NCI-H128 (cell line): ENCODE measurements around the gene CTNNAL1.

Source experiments
- DNase-seq: peaks from one replicate; lab custom pipeline; 2025; ENCODE audit not compliant: unreplicated experiment; lab: John Stamatoyannopoulos, UW

Gene CTNNAL1

DNA sequence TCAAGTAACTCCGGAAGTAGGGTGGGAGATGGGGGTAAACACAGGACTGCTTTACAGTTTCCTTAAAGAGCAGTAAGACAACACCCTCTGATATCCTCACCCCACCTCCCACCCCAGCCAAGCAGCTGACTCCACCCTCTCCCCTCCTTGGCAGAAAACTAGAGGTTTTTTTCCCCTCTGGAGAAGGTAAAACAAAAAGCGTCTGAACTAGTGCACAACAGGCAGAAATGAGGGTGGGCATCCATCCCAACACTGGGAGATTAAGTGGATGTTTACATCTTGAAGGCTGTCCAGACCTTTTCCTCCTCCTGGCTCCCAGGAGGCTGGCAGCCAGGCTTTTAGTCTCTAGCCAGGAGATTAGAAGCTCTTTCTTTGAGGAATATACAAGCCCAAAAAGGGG, 13.9 kb upstream of the CTNNAL1 start:
- DNase-seq: no peak

GRCh38 chr9:109026306-109026705, 13.0 kb upstream of the CTNNAL1 start:
- DNase-seq: no peak

GRCh38 chr9:109022873-109023272, 9.6 kb upstream of the CTNNAL1 start:
- DNase-seq: no peak

- DNase-seq: no peak
Observed at GRCh38 chr9:109020581-109021511, 7.5 kb upstream of the CTNNAL1 start.

- no peak for DNase-seq
Observed at GRCh38 chr9:109020113-109020512, 6.8 kb upstream of the CTNNAL1 start.

DNA sequence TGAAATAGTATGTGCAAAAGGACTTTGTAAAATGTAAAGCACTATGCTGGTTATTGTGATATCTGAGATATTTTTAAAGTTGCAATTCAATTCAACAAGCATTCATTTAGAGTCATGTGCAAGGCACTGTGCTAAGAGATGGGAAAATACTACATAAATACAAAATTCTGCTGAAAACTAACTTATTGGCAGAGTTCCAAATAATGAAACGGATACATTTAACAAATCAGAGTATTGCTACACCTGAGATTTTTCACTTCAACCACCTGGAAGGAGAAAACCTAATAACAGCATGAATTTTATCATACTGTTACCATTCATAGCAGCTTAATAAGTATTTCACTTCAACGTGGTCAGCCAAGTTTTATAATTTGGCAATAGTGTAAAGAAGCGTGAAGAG, 6.1 kb upstream of the CTNNAL1 start:
- DNase-seq: no peak

DNA sequence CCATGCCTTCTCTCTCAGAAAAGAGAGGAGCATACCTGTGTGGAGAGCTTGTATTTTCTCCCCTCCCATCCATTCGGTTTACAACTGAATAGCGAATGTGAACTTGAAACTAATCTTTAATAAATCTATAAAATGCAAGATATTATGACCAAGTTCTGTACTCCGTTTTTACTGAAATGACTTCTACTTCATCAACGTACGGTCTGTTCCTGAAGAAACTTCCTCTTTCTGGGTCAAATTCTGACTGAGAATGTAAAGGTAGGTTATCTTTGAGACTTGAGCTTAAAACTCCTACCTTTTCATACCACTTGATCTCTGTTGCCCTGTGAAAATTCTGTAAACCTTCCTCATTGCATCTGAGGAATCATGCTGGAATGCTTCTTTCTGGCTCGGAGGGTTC, 4.2 kb upstream of the CTNNAL1 start:
- no peak for DNase-seq

DNA sequence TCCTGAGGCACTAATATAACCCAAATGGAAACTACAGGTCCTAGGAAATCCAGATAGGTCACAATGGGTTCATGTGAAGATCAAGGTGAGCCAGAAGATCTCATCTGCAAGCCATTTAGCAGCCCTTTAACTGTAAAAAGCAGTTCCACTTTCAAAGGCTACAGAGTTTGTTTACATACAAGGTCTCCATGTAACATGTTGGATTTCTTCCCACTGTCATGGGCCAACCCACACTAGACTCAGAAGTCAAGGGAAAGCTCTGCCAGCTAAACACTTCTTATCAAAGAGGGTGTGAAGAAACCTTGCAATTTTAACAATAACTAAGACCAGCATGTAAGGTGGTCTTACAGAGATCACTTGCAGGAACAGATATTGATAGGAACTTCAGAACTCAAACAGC, 3.8 kb upstream of the CTNNAL1 start:
- DNase-seq: no peak

DNA sequence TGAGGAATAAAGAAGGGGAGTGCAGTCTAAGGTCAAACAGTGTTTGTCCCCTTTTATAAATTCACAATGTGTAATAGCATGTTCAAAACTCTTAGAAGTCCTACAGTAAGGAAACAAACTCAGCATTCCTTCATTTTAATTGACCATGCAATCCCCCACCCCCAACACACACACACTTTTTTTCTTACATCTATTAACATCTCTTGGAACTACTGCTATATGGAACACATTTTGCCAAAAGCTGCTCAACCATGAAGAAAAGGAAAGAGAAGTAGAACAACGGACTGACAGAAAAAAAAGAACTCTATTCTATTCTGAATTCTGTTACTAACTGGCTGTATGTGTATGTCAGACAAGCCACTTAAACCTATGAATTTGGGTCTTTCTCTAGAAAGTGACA, 2.8 kb upstream of the CTNNAL1 start:
- DNase-seq: no peak

DNA sequence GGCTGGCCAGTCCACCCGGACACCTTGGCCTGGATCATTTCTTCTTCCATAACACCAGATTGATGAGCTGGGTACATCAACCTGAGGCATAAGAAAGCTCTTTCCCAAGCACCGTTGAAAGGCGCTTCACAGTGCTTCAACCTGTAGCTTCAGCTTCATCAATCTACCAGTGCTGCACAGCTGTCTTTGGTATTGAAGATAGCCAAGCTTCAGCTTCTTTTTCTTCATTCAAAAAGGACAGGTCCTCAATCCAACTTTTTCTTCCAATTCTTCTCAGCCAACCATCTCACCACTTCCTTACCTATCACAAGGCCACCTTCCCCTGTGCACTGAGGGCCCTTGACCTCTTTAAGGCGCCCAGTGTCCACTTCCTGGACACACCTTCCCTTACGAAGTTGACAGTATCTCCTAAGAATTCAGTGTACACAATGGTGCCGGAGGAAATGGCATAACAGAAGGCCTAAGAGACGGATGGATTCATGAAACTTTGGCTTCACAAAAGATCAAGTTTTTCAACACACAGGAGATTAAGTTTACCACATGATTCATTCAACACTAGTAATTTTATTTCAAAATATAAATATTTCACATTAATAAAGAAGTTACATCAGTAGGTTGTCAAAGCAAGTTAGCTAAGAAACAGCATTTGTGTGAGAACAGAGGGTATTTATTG, 1.4 kb upstream of the CTNNAL1 start:
- no peak for DNase-seq

DNA sequence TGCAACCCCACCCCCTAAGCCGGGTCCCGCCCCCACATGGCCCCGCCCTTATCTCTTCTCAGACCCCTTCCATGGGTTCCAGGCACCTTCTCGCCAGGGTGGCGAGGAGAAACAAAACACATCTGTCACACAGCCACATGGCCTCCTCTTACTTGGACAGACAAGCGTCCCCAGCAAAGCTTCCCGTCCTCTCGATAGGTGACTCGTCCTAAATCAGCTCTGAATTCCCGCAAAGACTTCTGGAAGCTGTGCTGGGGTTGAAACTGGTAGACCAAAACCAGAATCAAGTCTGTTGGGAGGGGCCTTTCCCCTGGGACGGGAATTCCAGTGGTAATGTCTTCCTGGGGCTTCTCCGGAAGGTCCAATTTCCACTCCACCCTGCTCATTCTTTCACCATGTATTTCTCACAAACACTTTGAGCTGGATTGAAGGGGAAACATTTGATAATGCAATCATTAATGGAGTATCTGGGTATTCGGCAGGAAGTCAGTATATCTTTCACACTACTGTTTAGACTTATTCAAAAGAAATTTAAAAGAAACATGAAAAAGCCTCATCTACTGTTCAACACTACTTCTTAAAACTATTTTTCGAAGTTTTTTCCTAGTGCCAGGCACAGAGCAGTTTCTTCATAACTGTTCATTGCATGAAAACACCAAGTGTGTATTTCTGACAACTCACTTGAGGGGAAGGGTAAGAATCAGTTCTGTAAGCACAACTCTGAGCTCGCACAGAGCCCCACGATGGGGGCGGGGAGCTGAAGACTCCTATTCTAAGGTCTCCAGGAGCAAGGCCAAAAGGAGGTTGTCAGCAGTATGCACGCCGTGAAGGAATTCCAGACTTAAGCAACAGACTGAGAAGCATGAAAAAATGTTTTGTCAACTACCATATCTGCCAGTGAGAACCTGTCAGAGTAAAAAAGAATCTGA, 644 bp upstream of the CTNNAL1 start:
- DNase-seq: no peak

GRCh38 chr9:109012009-109012875, 1.1 kb downstream of the CTNNAL1 start:
- no peak for DNase-seq

DNA sequence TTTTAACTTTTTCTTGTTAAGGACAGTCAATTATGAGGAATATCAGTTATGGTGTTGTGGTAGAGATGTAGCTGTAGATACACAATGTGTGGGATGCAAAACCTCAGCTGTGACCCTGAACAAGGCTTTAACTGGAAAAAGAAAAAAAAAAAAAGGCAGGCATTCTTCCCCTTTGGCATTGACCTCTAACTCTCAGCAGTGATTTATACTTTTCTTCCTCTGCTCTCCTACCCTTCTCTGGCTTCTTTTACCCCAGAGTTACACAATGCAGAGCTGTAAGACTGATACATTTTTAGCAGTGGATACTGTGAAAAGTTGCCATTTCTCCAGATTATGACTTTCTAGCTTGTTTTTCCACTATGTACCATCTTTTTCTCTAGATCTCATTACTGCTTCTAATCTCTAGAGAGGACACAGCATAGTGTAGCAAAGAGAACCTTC, 2.0 kb downstream of the CTNNAL1 start:
- no peak for DNase-seq

DNA sequence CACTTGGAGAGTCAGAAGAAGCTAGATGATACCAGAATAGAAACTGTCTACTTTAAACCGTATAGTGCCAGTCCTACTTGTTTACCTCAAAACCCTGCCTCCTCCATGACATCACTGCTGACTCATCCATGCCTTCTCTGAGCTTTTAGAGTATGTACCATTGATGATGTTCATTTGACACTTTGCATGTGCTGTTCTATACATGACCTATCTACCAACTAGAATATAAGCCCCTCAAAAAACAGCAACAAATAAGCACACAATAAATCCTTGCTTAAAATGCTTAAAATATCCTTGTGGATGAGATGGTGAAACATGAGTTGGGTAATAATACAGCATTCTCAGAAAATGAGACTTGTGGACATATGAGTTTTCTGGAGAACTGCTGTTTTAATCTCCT, 2.6 kb downstream of the CTNNAL1 start:
- DNase-seq: no peak

GRCh38 chr9:109005678-109006077, 7.6 kb downstream of the CTNNAL1 start:
- DNase-seq: no peak

DNA sequence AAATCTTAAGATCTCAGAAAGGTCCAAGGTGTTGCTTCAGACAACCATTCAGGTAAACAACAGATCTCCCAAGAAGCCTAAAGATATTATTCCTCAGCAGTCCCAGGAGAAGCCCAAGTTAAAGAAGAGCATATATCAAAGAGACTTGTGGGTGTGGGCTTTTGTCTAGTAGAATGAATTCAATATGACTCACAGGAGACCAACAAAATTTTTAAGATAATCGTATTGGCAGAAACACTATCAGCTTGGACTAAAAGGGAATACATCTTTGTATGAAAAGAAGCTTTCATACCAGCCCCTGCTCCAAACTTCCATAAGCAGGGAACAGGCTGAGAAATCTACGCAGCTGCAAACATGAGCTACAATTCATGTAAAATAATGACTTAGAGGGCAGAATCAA, 10.2 kb downstream of the CTNNAL1 start:
- no peak for DNase-seq

DNA sequence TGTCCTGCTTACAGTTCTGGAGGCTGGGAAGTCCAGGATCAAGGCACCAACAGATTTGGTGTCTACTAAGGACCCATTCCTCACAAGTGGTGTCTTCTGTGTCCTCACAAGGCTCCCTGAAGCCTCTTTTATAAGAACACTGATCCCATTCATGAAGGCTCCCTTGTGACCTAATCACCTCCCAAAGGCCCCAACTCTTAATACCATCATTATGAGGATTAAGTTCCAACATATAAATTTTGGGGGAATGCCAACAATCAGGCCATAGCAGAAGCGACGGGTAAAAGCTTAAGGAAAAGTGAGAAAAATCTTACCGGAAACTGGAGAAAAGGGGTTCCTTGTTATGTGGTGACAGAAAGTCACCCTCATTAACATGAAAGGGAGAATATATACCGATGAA, 11.2 kb downstream of the CTNNAL1 start:
- no peak for DNase-seq

GRCh38 chr9:109001275-109001676, 12.0 kb downstream of the CTNNAL1 start:
- no peak for DNase-seq

DNA sequence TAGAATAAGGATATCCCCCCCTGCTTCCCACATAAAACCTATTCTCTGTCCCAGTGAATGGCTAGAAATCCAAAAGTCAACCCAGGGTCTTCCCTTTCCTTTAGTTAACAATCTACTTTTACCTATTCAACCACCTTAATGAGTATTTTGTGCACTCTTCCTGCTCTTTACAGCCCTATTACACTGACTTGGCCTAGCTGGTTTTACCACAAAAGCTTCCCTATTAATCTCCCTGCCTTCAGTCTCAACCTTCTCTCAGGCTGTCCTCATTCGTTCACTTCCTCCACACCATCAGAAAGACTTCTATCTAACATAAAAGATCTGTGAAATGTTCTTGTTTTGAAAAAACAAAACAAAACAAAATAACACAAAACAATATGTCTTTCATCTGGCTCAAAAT, 16.2 kb downstream of the CTNNAL1 start:
- DNase-seq: no peak

GRCh38 chr9:108996643-108997042, 16.7 kb downstream of the CTNNAL1 start:
- no peak for DNase-seq
